Measurements from ENCODE around the gene SRSF10.

SRSF10 gene

GRCh38 chr1:23930270-23930669 lies 49.9 kb downstream of the SRSF10 start:
- no peak for TF ChIP-seq EZH2 (IDR thresholded peaks at IDR 0.05; ENCODE audit: borderline replicate concordance, low read length)
- no peak for TF ChIP-seq CTCF (IDR thresholded peaks at IDR 0.05; ENCODE audit: low read length)
- no peak overlapping the region for H2AFZ ChIP-seq (ENCODE audit: low read length)
- no peak overlapping the region for H3K9ac ChIP-seq (ENCODE audit: low read length)
- H3K27ac ChIP-seq (ENCODE audit: low read depth, low read length, poor library complexity, severe bottlenecking), result no peak overlapping the region
- peaks cover 4% of the 10 kb centered on the region; the same call in 1 of the 2 replicates for H3F3A ChIP-seq (ENCODE audit: insufficient read depth, low read length)
- no peak overlapping the region for H3K4me3 ChIP-seq (ENCODE audit: low read depth, low read length, poor library complexity, severe bottlenecking)
- H4K20me1 ChIP-seq (ENCODE audit: insufficient read depth, low read length), result no peaks in the 10 kb centered on the region
- H3K9me2 ChIP-seq (ENCODE audit: low read depth, low read length), result no peaks in the 10 kb centered on the region
- no peak overlapping the region for H3K4me2 ChIP-seq (ENCODE audit: low read length)
- H3K27me3 ChIP-seq (ENCODE audit: insufficient read depth, low read length), result peaks cover 3% of the 10 kb centered on the region; the same call in 1 of the 2 replicates
- no peaks in the 10 kb centered on the region for H3K79me2 ChIP-seq (ENCODE audit: insufficient read depth, low read length)
- peaks cover 15% of the 10 kb centered on the region for H3K4me1 ChIP-seq (ENCODE audit: insufficient read depth, low read length, severe bottlenecking)
- no peaks in the 10 kb centered on the region for H3K36me3 ChIP-seq (ENCODE audit: insufficient read depth, low read length)
- H3K9me3 ChIP-seq (ENCODE audit: low read length), result no peaks in the 10 kb centered on the region

GRCh38 chr1:23928789-23929188 lies 51.3 kb downstream of the SRSF10 start:
- no peak overlapping the region for H3K4me2 ChIP-seq (ENCODE audit: low read length)
- H2AFZ ChIP-seq (ENCODE audit: low read length), result no peak overlapping the region
- H3K4me1 ChIP-seq (ENCODE audit: insufficient read depth, low read length, severe bottlenecking), result peaks cover 15% of the 10 kb centered on the region
- no peaks in the 10 kb centered on the region for H3K36me3 ChIP-seq (ENCODE audit: insufficient read depth, low read length)
- no peaks in the 10 kb centered on the region for H3K79me2 ChIP-seq (ENCODE audit: insufficient read depth, low read length)
- no peak overlapping the region for H3K27ac ChIP-seq (ENCODE audit: low read depth, low read length, poor library complexity, severe bottlenecking)
- H4K20me1 ChIP-seq (ENCODE audit: insufficient read depth, low read length), result no peaks in the 10 kb centered on the region
- H3K9me2 ChIP-seq (ENCODE audit: low read depth, low read length), result no peaks in the 10 kb centered on the region
- no peaks in the 10 kb centered on the region for H3K9me3 ChIP-seq (ENCODE audit: low read length)
- TF ChIP-seq EZH2 (IDR thresholded peaks at IDR 0.05; ENCODE audit: borderline replicate concordance, low read length) (no peak), CTCF (IDR thresholded peaks at IDR 0.05; ENCODE audit: low read length) (no peak)
- peaks cover 4% of the 10 kb centered on the region; the same call in 1 of the 2 replicates for H3F3A ChIP-seq (ENCODE audit: insufficient read depth, low read length)
- H3K27me3 ChIP-seq (ENCODE audit: insufficient read depth, low read length), result peaks cover 3% of the 10 kb centered on the region; the same call in 1 of the 2 replicates
- H3K4me3 ChIP-seq (ENCODE audit: low read depth, low read length, poor library complexity, severe bottlenecking), result no peak overlapping the region
- H3K9ac ChIP-seq (ENCODE audit: low read length), result no peak overlapping the region

- H3K27ac ChIP-seq (ENCODE audit: low read depth, low read length, poor library complexity, severe bottlenecking), result no peak overlapping the region
- H3F3A ChIP-seq (ENCODE audit: insufficient read depth, low read length), result peaks cover 4% of the 10 kb centered on the region; the same call in 1 of the 2 replicates
- H3K27me3 ChIP-seq (ENCODE audit: insufficient read depth, low read length), result peaks cover 3% of the 10 kb centered on the region; the same call in 1 of the 2 replicates
- no peaks in the 10 kb centered on the region for H3K9me2 ChIP-seq (ENCODE audit: low read depth, low read length)
- no peak overlapping the region for H2AFZ ChIP-seq (ENCODE audit: low read length)
- TF ChIP-seq EZH2 (IDR thresholded peaks at IDR 0.05; ENCODE audit: borderline replicate concordance, low read length), result no peak
- no peak for TF ChIP-seq CTCF (IDR thresholded peaks at IDR 0.05; ENCODE audit: low read length)
- no peak overlapping the region for H3K4me2 ChIP-seq (ENCODE audit: low read length)
- H3K4me1 ChIP-seq (ENCODE audit: insufficient read depth, low read length, severe bottlenecking), result peaks cover 15% of the 10 kb centered on the region
- H3K36me3 ChIP-seq (ENCODE audit: insufficient read depth, low read length), result no peaks in the 10 kb centered on the region
- no peaks in the 10 kb centered on the region for H3K9me3 ChIP-seq (ENCODE audit: low read length)
- no peaks in the 10 kb centered on the region for H3K79me2 ChIP-seq (ENCODE audit: insufficient read depth, low read length)
- no peak overlapping the region for H3K9ac ChIP-seq (ENCODE audit: low read length)
- H3K4me3 ChIP-seq (ENCODE audit: low read depth, low read length, poor library complexity, severe bottlenecking), result no peak overlapping the region
- H4K20me1 ChIP-seq (ENCODE audit: insufficient read depth, low read length), result no peaks in the 10 kb centered on the region
Observed at GRCh38 chr1:23927097-23927496, 53.0 kb downstream of the SRSF10 start.
